HUES64 (cell line): ENCODE results near the gene MAPK14.

Experiments used
- H3K27ac ChIP-seq: 2 replicates; pipeline ENCODE4 v1.7.0; 2013; ENCODE audit warnings: low read depth, low read length, inconsistent platforms
- H3K27me3 ChIP-seq: 2 replicates; pipeline ENCODE4 v1.6.1; 2013; ENCODE audit warnings: mild to moderate bottlenecking, low read length; ENCODE audit not compliant: insufficient read depth
- H3K36me3 ChIP-seq: 2 replicates; pipeline ENCODE4 v1.6.1; 2013; ENCODE audit warnings: mild to moderate bottlenecking, low read length; ENCODE audit not compliant: insufficient read depth
- H3K4me1 ChIP-seq: 2 replicates; pipeline ENCODE4 v1.6.1; 2013; ENCODE audit warnings: mild to moderate bottlenecking, low read length, moderate library complexity; ENCODE audit not compliant: insufficient read depth
- H3K4me3 ChIP-seq: 2 replicates; pipeline ENCODE4 v1.5.1; 2013; ENCODE audit warnings: mild to moderate bottlenecking, low read length, moderate library complexity
- H3K9ac ChIP-seq: 2 replicates; pipeline ENCODE4 v1.6.1; 2013; ENCODE audit warnings: mild to moderate bottlenecking, low read depth, low read length
- H3K9me3 ChIP-seq: 2 replicates; pipeline ENCODE4 v1.6.1; 2013; ENCODE audit warnings: low read depth, low read length; ENCODE audit not compliant: insufficient read depth
- WGBS: fragments of 150-250, 120-280 bp; methylation state at CpG from one replicate; pipeline ENCODE4 v1.1.7; 2013; ENCODE audit warnings: missing lambda C conversion rate; 5-methylcytosine and 5-hydroxymethylcytosine counted together

MAPK14 gene

DNA sequence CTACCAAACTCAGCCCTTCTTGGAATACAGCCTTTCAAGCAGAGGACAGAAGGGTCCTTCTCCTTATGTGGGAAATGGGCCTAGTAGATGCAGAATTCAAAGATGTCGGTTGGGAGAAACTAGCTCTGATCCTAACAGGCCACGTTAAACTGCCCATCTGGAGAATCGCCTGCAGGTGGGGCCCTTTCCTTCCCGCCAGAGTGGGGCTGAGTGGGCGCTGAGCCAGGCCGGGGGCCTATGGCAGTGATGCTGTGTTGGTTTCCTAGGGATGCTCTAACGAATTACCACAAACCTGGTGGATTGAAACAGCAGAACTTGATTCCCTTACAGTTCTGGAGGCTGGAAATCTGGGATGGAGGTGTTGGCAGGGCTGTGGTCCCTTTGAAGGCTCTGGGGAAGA, 111.8 kb downstream of the MAPK14 start:
- Histone ChIP-seq H3K36me3 (peaks cover 4% of the 10 kb centered on the region; the same call in 1 of the 2 replicates), H3K9ac (no peak overlapping the region), H3K4me3 (no peak overlapping the region), H3K4me1 (peaks cover 9% of the 10 kb centered on the region), H3K27ac (no peak overlapping the region), H3K9me3 (no peaks in the 10 kb centered on the region), H3K27me3 (no peaks in the 10 kb centered on the region)
- WGBS = 53% methylated on average over 7 of the region's 7 CpGs

DNA sequence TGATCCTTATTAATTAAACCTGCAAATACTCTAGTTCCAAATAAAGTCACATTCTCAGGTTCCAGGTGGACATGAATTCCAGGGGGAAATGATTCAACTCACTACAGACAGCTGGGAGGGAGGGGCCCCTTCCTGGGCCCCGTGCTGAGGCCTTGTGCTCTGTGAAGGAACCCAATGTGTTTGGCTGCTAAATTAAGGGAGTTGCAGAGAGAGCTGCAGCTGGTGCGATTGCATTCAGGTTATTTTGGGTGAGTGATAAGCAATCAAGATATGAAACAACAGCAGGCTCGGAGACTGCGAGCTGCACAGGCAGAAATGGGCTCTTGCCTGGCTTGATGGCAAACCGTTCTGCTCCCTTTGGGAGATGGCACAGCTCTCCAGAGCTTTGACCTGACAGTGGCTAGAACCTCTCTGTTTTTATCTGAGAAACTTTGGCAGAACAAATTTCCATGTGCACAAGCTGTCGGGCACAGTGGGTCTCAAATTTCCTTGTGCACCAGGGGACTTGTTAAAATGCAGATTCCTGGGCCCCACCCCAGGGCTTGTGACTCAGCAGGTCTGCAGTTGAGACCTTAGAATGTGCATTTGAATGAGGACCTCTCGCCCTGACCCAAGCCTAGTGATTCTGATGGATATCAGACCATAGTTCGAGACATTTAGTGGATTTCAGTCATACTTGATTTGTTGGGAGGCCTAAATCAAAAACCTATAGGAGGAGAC, 112.5 kb downstream of the MAPK14 start:
- Histone ChIP-seq H3K27me3 (no peaks in the 10 kb centered on the region), H3K4me1 (peaks cover 9% of the 10 kb centered on the region), H3K9me3 (no peaks in the 10 kb centered on the region), H3K4me3 (no peak overlapping the region), H3K27ac (no peak overlapping the region), H3K9ac (no peak overlapping the region), H3K36me3 (peaks cover 4% of the 10 kb centered on the region; the same call in 1 of the 2 replicates)
- WGBS = 66% methylated on average over 8 of the region's 8 CpGs

DNA sequence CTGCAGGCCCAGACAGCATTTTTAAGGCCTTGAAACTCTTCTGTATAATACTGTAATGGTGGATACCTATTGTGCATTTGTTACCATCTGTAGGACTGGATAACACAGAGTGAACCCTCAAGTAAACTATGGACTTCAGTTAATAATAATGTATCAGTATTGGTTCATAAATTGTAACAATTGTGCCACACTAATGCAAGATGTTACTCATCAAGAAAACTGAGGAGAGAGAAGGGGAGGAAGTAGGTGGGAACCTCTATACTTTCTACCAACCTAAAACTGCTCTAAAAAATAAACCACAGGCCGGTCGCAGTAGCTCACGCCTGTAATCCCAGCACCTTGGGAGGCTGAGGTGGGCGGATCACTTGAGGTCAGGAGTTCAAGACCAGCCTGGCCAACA, 113.5 kb downstream of the MAPK14 start:
- no peak overlapping the region for H3K27ac ChIP-seq
- H3K36me3 ChIP-seq = peaks cover 4% of the 10 kb centered on the region; the same call in 1 of the 2 replicates
- 93% methylated on average over 4 of the region's 4 CpGs for WGBS
- peaks cover 9% of the 10 kb centered on the region for H3K4me1 ChIP-seq
- no peaks in the 10 kb centered on the region for H3K27me3 ChIP-seq
- H3K9me3 ChIP-seq = no peaks in the 10 kb centered on the region
- no peak overlapping the region for H3K9ac ChIP-seq
- no peak overlapping the region for H3K4me3 ChIP-seq

DNA sequence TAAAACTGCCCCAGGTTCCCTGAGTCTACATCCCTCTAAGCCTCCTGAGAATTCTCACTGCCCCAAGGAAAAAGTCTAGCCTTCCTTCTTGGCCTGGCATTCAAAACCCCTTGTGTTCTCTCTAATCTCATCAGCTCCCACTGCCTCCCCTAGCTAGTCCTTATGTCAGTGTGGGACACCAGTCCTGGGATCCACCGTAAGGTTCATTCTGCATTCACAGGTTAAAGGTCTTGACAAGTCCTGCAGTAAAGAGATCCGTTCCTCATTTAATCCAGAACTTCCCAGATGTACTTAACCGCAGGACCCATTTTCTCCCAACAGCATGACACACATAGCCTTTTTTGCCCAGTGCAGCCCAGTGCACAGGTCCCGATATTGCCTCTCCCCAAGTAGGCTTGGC, 114.4 kb downstream of the MAPK14 start:
- 92% methylated on average over 4 of the region's 4 CpGs for WGBS
- no peak overlapping the region for H3K27ac ChIP-seq
- H3K4me1 ChIP-seq = peaks cover 9% of the 10 kb centered on the region

DNA sequence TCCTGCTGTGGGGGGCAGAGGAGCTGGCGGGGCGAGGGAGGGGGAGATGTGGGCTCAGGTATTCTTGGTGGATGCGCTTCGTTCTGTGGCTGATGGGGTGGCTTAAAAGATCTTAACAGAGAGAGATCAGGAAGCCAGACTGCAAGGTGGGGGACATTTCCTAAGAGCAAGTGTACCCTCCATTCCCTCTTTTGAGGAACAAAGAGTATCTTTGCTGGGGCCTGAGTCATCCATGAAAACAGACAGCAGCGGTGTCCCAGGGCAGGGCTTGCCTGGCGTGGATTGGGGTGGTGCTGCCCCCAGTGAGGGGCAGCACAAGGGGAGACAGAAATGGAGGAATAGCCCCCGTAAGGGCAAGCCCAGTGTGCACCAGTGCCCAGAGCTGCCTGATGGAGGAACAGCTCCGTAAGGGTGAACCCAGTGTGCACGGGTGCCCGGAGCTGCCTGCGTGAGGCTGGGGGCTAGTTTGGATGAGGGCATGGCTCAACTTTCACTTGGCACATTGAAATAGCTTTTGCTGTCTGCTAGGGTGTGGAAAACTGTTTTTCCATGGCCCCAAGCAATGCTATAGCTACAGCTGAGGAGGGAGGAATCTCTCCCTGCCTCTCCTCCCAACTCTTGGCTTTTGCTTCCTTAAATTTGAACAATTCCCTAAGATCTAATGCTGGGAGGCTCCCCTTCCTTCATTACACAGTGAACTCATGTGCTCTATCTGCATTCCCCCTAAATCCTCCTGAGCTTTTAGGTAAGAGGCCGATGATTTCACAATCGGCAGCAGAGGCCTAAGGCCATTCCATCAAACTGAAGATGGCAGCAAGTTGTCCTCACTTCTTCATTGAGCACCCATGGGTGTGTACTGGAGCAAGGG, 115.6 kb downstream of the MAPK14 start:
- no peak overlapping the region for H3K27ac ChIP-seq
- H3K27me3 ChIP-seq = no peaks in the 10 kb centered on the region
- no peaks in the 10 kb centered on the region for H3K9me3 ChIP-seq
- no peak overlapping the region for H3K4me3 ChIP-seq
- no peak overlapping the region for H3K9ac ChIP-seq
- peaks cover 9% of the 10 kb centered on the region for H3K4me1 ChIP-seq
- H3K36me3 ChIP-seq = no peaks in the 10 kb centered on the region; the same call in 1 of the 2 replicates
- WGBS = 93% methylated on average over 13 of the region's 13 CpGs

More for the DNA sequence above, 114.4 kb downstream of the MAPK14 start:
- H3K4me3 ChIP-seq = no peak overlapping the region
- no peaks in the 10 kb centered on the region; the same call in 1 of the 2 replicates for H3K36me3 ChIP-seq
- no peak overlapping the region for H3K9ac ChIP-seq
- no peaks in the 10 kb centered on the region for H3K9me3 ChIP-seq
- no peaks in the 10 kb centered on the region for H3K27me3 ChIP-seq

DNA sequence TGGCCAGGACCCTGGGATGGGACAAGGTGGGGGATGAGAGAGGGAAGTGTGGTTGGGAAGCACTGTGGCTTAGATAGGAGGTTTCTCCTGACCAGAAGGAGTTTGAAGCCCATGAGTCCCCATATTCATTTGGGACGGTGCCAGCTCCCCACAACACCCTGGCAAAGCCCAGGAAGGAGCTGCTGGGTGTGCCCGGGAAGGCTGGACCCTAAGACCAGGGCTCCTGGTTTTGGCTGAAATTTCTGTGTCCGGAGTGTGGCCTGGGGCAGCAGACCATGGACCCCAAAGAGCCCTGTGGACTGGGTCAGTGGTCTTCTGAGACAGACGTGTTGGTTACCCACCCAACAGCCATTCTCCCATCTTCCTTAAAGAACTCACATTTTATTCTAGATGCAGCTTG, 117.9 kb downstream of the MAPK14 start:
- 92% methylated on average over 4 of the region's 4 CpGs for WGBS
- Histone ChIP-seq H3K9me3 (no peaks in the 10 kb centered on the region), H3K27me3 (no peaks in the 10 kb centered on the region), H3K9ac (no peak overlapping the region), H3K36me3 (no peaks in the 10 kb centered on the region), H3K4me3 (no peak overlapping the region), H3K27ac (no peak overlapping the region), H3K4me1 (no peaks in the 10 kb centered on the region)

DNA sequence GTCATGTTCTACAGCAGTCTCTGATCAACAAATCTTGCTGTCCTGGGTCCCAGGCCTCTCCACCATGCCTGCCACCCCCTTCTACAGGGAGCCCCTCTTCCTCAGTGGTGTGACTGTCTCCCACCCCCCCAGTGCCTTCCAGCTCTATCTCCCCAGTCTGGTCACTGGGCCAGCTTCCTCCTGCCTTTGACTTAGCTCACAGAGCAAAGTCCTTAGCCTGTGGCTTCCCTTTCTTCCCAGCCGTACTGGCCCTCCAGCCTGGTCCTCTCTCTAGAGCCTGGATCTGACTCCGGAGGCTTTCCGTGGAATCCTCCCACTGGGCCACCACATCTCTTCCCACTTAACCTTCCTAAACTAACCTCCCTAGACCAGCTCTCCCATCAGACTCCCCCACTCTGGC, 119.7 kb downstream of the MAPK14 start:
- no peaks in the 10 kb centered on the region for H3K4me1 ChIP-seq
- 93% methylated on average over 3 of the region's 3 CpGs for WGBS
- no peaks in the 10 kb centered on the region for H3K36me3 ChIP-seq
- H3K9ac ChIP-seq = no peak overlapping the region
- no peak overlapping the region for H3K27ac ChIP-seq
- H3K27me3 ChIP-seq = no peaks in the 10 kb centered on the region
- H3K9me3 ChIP-seq = no peaks in the 10 kb centered on the region
- no peak overlapping the region for H3K4me3 ChIP-seq

DNA sequence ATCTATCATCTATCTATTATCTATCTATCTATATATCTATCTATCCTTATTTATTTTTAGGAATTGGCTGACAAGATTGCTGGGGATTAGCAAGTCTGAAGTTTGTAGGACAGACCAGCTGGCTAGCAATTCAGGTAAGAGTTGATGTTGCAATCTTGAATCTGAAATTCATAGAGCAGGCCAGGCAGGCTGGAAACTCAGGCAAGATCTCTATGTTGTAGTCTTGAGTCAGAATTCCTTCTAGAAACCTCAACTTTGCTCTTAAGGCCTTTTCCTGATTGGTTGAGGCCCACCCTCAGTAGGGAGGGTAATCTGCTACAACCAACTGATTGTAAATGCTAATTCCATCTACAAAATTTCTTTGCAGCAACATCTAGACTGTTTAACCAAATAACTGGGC, 121.9 kb downstream of the MAPK14 start:
- H3K27ac ChIP-seq = no peak overlapping the region
- no peaks in the 10 kb centered on the region for H3K36me3 ChIP-seq
- 0 out of 2 replicates have a peak, but pooled peaks cover 4% of the 10 kb centered on the region for H3K4me1 ChIP-seq
- no peaks in the 10 kb centered on the region for H3K9me3 ChIP-seq
- no peak overlapping the region for H3K9ac ChIP-seq
- no peaks in the 10 kb centered on the region for H3K27me3 ChIP-seq
- no peak overlapping the region for H3K4me3 ChIP-seq

DNA sequence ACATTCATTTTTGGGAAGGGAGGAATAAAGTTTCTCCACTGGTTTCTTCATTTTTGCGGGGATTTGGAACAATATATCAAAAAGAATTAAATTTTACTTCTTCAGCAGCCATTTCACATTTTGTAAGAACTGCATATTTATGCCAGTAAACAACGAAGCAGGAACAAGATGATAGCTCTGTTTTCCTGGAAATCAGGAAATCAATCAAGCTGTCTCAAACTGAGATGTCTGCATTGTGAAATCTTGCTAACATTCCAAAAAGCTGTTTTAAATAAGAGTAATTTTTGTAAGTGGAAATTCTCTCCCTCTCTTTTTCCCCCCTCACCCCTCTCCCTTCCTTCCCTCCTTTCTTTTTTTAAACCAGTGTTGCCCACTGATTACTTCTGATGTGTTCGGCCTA, 122.7 kb downstream of the MAPK14 start:
- 0 out of 2 replicates have a peak, but pooled peaks cover 4% of the 10 kb centered on the region for H3K4me1 ChIP-seq
- no peaks in the 10 kb centered on the region for H3K27me3 ChIP-seq
- no peaks in the 10 kb centered on the region for H3K36me3 ChIP-seq
- H3K9ac ChIP-seq = no peak overlapping the region
- peaks cover 1% of the 10 kb centered on the region for H3K9me3 ChIP-seq
- H3K4me3 ChIP-seq = no peak overlapping the region
- H3K27ac ChIP-seq = no peak overlapping the region
- 83% methylated on average over 1 of the region's 3 CpGs for WGBS

DNA sequence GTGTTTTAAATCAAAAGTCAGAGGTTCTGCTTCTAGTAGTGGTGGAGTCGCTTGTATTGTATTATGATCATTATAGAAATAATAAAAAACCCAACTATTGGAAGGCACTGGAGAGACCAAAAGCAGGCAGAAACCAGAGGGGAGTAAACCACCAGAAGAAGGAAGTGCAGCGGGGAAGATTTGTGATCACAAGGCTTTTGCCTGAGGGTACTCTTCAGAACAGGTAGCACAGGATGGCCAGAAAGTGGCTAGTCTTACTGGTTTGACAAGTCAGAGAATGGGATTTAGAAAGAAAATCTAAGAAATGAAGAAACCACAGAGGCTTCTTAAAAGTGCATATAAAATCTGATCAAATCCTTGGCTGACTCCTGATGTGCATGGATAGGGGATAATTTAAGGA, 126.7 kb downstream of the MAPK14 start:
- no peaks in the 10 kb centered on the region for H3K27me3 ChIP-seq
- no peak overlapping the region for H3K4me3 ChIP-seq
- no peak overlapping the region for H3K27ac ChIP-seq
- H3K4me1 ChIP-seq = 0 out of 2 replicates have a peak, but pooled peaks cover 4% of the 10 kb centered on the region
- no peaks in the 10 kb centered on the region for H3K36me3 ChIP-seq
- H3K9me3 ChIP-seq = peaks cover 12% of the 10 kb centered on the region
- H3K9ac ChIP-seq = no peak overlapping the region
- 93% methylated on average over 1 of the region's 2 CpGs for WGBS

DNA sequence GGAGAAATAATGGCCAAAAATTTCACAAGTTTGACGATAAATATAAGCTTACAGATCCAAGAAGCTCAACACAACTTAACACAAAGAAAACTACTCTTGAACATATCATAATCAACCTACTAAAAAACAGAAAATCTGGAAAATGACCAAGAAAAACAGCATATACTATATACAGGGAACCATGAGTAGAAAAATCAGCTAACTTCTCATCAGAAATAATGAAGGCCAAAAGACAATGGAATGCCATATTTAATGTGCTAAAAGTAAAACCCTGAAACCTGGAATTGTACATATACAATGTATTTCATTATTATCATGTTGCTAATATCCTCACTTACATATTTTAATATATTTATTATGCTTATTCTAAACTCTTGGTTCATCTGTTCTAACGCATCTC, 128.1 kb downstream of the MAPK14 start:
- WGBS = 89% methylated on average over 1 of the region's 2 CpGs

More for the DNA sequence above, 128.1 kb downstream of the MAPK14 start:
- Histone ChIP-seq H3K4me3 (no peak overlapping the region), H3K9me3 (peaks cover 12% of the 10 kb centered on the region), H3K36me3 (no peaks in the 10 kb centered on the region), H3K27me3 (no peaks in the 10 kb centered on the region), H3K9ac (no peak overlapping the region), H3K27ac (no peak overlapping the region), H3K4me1 (0 out of 2 replicates have a peak, but pooled peaks cover 4% of the 10 kb centered on the region)
